Activated naive CD4-positive, alpha-beta T cell treated with anti-CD3 and anti-CD28 coated beads, Interleukin-2, amount 50 U/mL, for 24 hours (primary cell): Measurements from ENCODE around the gene EIF5B.
"Not testable (repeated sequence)": the region's sequence is repeated elsewhere in the genome, so short reads cannot be mapped to it uniquely, and the experiment has no call there.

Experiments
- H3K27ac Mint-ChIP-seq: one replicate; pipeline ENCODE4 v1.8.0; 2021; ENCODE audit warnings: mild to moderate bottlenecking, mixed read lengths
- H3K27me3 Mint-ChIP-seq: one replicate; pipeline ENCODE4 v1.8.0; 2021; ENCODE audit warnings: mixed read lengths
- H3K36me3 Mint-ChIP-seq: one replicate; pipeline ENCODE4 v1.8.0; 2021; ENCODE audit warnings: mixed read lengths
- H3K4me1 Mint-ChIP-seq: one replicate; pipeline ENCODE4 v1.8.0; 2021; ENCODE audit warnings: mixed read lengths
- H3K4me3 Mint-ChIP-seq: one replicate; pipeline ENCODE4 v1.8.0; 2021; ENCODE audit warnings: mild to moderate bottlenecking, mixed read lengths
- H3K9me3 Mint-ChIP-seq: one replicate; pipeline ENCODE4 v1.8.0; 2021; ENCODE audit warnings: mixed read lengths

The EIF5B gene, protein sequence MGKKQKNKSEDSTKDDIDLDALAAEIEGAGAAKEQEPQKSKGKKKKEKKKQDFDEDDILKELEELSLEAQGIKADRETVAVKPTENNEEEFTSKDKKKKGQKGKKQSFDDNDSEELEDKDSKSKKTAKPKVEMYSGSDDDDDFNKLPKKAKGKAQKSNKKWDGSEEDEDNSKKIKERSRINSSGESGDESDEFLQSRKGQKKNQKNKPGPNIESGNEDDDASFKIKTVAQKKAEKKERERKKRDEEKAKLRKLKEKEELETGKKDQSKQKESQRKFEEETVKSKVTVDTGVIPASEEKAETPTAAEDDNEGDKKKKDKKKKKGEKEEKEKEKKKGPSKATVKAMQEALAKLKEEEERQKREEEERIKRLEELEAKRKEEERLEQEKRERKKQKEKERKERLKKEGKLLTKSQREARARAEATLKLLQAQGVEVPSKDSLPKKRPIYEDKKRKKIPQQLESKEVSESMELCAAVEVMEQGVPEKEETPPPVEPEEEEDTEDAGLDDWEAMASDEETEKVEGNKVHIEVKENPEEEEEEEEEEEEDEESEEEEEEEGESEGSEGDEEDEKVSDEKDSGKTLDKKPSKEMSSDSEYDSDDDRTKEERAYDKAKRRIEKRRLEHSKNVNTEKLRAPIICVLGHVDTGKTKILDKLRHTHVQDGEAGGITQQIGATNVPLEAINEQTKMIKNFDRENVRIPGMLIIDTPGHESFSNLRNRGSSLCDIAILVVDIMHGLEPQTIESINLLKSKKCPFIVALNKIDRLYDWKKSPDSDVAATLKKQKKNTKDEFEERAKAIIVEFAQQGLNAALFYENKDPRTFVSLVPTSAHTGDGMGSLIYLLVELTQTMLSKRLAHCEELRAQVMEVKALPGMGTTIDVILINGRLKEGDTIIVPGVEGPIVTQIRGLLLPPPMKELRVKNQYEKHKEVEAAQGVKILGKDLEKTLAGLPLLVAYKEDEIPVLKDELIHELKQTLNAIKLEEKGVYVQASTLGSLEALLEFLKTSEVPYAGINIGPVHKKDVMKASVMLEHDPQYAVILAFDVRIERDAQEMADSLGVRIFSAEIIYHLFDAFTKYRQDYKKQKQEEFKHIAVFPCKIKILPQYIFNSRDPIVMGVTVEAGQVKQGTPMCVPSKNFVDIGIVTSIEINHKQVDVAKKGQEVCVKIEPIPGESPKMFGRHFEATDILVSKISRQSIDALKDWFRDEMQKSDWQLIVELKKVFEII

DNA sequence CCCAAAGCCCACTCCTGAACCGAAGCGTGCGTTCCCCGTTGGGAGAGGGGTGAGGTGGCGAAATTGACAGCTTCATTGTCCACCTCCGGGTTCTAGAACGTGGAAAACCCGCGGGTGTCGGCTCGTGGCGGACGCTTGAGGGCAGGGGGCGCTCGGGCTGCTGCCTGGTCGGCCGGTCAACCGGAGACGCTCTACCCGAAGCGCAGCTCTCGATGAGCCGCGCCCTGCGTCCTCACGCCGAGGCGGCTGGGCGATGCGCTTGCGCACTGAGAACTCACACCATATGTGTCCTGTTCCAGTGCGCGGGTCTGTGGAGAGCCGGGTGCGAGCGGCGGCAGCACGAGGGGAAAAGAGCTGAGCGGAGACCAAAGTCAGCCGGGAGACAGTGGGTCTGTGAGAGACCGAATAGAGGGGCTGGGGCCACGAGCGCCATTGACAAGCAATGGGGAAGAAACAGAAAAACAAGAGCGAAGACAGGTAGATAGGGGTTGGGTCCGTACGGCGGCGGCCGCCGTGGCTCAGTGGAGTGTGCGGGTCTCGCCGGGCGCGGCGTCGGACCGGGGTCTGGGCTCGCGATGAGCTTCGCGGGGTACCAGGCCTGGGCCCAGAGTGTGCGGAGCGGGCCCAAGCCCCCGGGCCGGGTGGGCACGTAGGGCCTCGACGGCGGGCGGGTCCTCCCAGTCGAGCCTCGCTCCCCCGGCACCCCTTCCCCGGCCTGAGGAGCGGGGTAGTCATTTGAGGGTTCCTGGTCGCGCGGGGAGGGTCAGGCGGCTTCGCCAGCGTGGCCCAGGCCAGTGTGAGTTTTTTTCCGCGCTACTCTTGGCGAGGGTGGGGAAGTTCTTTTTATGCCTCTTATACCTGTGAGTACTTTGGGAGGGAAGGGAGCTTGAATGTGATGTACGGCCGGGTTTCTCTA is at the start of gene EIF5B:
Gene EIF5B (plus strand): TSS at position 277 of the 916 bp plus-strand sequence. CDS start 166 bp downstream, at position 443.
- Mint-ChIP-seq H3K27ac (no peak within 1 kb of the TSS), H3K36me3 (peaks cover 3% of the 10 kb centered on the region), H3K27me3 (no peaks in the 10 kb centered on the region), H3K4me1 (peaks cover 50% of the 10 kb centered on the region), H3K4me3 (no peak within 1 kb of the TSS), H3K9me3 (no peaks in the 10 kb centered on the region)

DNA sequence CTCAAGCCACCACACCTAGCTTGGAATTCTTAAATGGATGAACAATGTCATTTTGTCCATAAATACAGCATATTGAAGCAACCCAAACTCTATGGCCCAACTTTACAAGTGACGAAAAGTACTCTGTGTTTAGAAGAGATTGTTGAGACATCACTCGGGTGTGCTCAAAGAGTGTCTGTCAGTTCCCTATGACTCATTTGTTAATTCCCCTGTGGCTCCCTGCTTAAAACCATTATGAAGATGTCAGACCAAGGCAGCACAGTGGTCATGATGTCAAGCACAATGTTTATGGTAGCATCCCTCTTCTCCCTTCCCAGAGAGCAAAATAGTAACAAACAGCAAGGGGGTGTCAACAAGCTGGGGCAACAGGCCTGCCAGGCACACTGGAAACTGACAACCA is 39.2 kb upstream of the EIF5B start:
- Mint-ChIP-seq H3K9me3 (no peaks in the 10 kb centered on the region), H3K27ac (no peak overlapping the region), H3K36me3 (peaks cover 15% of the 10 kb centered on the region), H3K27me3 (no peaks in the 10 kb centered on the region), H3K4me1 (no peaks in the 10 kb centered on the region), H3K4me3 (no peak overlapping the region)

DNA sequence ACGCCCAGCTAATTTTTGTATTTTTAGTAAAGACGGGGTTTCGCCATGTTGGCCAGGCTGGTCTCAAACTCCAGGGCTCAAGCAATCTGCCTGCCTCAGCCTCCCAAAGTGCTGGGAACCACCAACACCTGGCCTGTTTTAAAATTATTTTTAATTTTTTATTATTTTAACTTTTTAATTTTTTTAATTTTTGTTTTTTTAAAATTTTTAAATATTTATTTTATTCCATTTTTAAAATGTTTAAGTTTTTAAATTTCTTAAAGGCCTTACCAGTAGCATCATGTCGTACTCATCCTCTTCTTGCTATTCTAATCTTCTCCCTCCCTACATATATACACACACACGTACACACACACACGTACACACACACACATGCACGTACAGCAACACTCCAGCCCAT is 37.6 kb upstream of the EIF5B start:
- Mint-ChIP-seq H3K9me3 (no peaks in the 10 kb centered on the region), H3K27ac (no peak overlapping the region), H3K4me1 (no peaks in the 10 kb centered on the region), H3K36me3 (peaks cover 15% of the 10 kb centered on the region), H3K27me3 (no peaks in the 10 kb centered on the region), H3K4me3 (no peak overlapping the region)

DNA sequence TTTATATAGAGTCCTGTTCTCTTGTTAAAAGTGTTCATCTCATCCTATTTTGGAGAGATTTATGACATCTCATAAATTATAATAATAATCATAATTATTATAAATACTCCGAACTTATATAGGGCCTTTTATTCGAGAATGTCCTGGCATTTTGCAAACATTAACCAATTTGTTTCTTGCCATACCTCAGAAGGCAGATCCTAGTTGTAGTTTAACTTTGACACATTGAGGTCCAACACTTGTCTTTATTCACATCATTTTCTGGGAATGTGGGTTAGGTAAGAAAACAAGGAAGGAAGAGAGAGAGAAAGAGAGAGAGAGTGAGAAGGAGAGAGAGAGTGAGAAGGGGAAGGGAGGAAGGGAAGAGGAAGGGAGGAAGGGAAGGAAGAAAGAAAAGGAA is 36.1 kb upstream of the EIF5B start, which contains the start of gene LYG1:
Gene LYG1 (minus strand): TSS at position 101 of the 400 bp plus-strand sequence. CDS start 5,527 bp downstream, outside the sequence.
- H3K27me3 Mint-ChIP-seq, H3K4me1 Mint-ChIP-seq: not testable (repeated sequence)

DNA sequence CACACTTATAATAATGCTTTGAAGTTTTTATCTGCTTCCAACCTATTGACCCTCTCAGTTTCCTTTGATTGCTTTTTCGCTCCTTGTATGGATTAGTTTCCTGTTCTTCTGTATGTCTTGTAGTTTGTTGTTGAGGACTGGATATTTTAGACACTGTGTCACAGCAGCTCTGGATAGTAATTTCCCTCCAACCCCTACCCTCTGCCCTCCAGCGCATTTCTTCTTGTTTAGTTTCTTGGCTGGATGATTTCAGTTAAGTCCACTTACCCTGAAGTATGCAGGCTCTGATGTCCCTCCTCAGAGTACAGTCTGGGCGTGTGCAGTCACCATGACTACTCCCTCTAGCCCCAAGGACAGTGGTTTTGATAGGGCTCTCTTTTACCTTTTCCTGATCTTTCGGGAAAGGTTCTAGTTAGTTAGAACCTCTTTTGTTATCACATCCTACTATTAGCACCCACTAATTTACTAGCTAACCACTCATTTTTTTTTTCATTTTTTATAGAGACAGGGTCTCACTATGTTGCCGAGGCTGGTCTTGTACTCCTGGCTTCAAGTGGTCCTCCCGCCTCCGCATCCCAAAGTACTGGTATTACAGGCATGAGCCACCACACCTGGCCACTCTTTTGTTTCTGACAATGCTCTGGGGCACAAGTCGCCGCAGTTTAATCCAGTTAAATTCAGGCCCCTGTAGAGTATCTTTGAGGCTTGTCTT is 19.9 kb upstream of the EIF5B start:
- H3K27ac Mint-ChIP-seq = no peak overlapping the region
- H3K4me1 Mint-ChIP-seq = no peaks in the 10 kb centered on the region
- peaks cover 26% of the 10 kb centered on the region for H3K36me3 Mint-ChIP-seq
- no peaks in the 10 kb centered on the region for H3K9me3 Mint-ChIP-seq
- no peak overlapping the region for H3K4me3 Mint-ChIP-seq
- H3K27me3 Mint-ChIP-seq = no peaks in the 10 kb centered on the region

More for the DNA sequence above, 36.1 kb upstream of the EIF5B start, which contains the start of gene LYG1:
- not testable (repeated sequence) for H3K4me3 Mint-ChIP-seq, H3K9me3 Mint-ChIP-seq, H3K27ac Mint-ChIP-seq
- peaks cover 10% of the 10 kb centered on the region for H3K36me3 Mint-ChIP-seq

DNA sequence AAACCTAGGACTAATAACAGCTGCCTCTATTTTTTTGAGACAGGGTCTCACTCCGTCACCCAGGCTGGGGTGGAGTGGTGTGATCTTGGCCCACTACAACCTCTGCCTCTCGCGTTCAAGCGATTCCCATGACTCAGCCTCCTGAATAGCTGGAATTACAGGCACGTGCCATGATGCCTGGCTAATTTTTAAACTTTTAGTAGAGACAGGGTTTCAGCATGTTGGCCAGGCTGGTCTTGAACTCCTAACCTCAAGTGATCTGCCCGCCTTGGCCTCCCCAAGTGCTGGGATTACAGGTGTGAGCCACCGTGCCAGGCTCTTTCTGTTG is 19.4 kb upstream of the EIF5B start:
- not testable (repeated sequence) for H3K4me3 Mint-ChIP-seq, H3K4me1 Mint-ChIP-seq, H3K27me3 Mint-ChIP-seq

DNA sequence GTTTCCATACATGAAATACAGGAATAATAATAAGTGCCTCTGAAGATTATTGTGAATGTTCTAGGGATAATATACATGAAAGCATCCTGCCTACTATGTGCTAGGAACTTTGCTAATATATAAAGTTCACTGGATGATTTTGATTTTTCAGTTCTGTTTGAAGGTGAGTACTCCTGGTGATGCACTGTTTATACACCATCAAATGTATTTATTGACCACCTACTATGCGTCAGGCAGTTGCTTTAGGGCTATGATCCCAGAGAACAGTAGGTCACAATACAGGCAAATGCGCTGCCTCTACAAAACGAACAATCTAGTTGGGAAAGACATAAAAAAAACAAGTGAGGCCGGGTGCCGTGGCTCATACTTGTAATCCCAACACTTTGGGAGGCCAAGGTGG is 11.8 kb upstream of the EIF5B start:
- peaks cover 7% of the 10 kb centered on the region for H3K4me1 Mint-ChIP-seq
- no peaks in the 10 kb centered on the region for H3K9me3 Mint-ChIP-seq
- H3K27me3 Mint-ChIP-seq = no peaks in the 10 kb centered on the region
- H3K36me3 Mint-ChIP-seq = peaks cover 15% of the 10 kb centered on the region
- H3K4me3 Mint-ChIP-seq = no peak overlapping the region
- no peak overlapping the region for H3K27ac Mint-ChIP-seq

More for the DNA sequence above, 19.4 kb upstream of the EIF5B start:
- not testable (repeated sequence) for H3K9me3 Mint-ChIP-seq, H3K27ac Mint-ChIP-seq
- H3K36me3 Mint-ChIP-seq = peaks cover 26% of the 10 kb centered on the region

DNA sequence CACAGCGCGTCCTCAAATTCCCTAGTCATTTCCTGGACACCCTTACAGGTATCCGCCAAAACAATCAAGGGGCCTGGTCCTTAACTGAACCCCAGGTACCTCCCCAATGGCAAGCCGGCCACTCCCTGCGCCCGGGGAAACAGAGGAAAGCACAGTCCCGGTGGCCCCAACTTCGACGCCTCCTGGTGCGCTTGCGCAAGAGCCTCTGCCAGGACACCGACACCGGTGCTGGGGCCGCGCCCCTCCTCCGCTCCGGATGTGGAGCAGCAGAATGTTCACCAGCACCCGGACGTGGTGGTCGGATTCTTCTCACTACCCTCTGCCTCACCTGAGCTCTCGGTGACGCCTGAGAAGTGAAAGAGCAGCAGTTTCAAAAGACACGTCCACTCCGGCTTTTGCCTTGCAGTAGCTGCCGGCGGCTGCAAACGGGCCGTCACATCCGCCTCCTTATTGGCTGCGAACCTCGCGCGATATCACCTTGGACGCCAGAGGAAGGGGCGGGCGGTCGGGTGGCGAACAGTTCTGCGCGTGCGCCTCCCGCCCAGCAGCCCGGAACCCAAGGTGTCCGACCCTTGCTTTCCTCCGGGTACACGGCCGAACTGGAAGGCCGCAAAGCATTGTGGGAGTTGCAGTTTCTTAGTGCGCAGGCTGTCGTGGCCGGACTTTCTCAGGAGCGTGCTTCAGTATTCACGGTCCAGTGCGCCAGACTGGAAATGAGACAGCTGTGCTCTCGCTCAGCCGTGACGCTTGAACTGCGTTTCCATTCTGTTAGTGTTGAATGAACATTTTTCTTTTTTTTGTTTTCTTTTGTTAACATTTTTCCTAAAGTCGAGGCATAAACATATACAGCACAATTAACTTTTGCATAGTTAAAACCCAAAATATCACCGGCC is 1.0 kb upstream of the EIF5B start, which contains the start of gene TXNDC9:
Gene TXNDC9 (minus strand): TSS at position 423 of the 893 bp plus-strand sequence. CDS start 3,123 bp downstream, outside the sequence.
- H3K27ac Mint-ChIP-seq = no peak within 1 kb of the TSS
- H3K27me3 Mint-ChIP-seq = no peaks in the 10 kb centered on the region
- peaks cover 38% of the 10 kb centered on the region for H3K4me1 Mint-ChIP-seq
- H3K9me3 Mint-ChIP-seq = no peaks in the 10 kb centered on the region
- H3K36me3 Mint-ChIP-seq = peaks cover 3% of the 10 kb centered on the region
- H3K4me3 Mint-ChIP-seq = no peak within 1 kb of the TSS

DNA sequence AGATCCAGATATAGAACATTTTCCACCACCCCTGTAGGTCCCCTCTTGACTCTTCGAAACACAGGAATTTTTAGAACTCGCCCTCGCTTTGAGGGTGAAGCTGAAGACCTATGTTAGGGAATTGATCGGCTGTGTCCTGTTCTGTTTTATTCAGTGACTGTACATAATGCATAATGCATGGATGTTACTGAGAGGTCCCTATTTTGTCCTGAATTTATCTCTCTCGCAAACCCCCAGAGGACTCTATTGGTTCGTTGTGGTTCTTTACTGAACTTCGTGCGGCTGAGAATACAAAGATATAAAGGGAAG is 431 bp upstream of the EIF5B start:
- Mint-ChIP-seq H3K27ac (no peak overlapping the region), H3K9me3 (no peaks in the 10 kb centered on the region), H3K36me3 (peaks cover 3% of the 10 kb centered on the region), H3K4me3 (no peak overlapping the region), H3K27me3 (no peaks in the 10 kb centered on the region), H3K4me1 (peaks cover 44% of the 10 kb centered on the region)

DNA sequence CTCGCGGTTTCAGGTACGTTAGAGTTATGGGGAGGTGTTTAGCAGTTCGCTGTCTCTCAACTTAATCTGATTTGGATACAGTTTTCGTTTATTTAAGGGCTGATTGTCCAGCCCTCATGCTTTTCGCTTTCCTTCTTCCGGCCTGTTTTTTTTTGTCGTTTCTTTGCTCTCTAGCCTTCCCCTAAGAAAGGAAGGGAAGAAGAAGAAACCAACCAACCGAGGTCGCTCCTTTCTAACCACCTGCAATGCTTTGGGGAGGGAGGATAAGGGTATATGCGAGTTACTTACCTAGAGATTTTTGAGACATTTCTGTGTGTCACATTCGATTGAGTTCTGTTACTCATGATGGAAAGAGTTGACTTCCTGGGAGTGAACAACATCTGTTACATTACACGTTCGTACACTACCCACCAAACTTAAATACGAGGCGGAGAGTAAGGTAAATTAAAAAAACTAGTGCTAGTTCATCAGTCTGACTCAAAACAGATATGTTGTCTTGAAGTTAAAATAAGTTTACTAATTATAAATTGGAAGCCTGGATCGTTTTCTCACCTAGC is 918 bp downstream of the EIF5B start:
- H3K27me3 Mint-ChIP-seq = no peaks in the 10 kb centered on the region
- H3K4me1 Mint-ChIP-seq = peaks cover 50% of the 10 kb centered on the region
- H3K9me3 Mint-ChIP-seq = no peaks in the 10 kb centered on the region
- H3K4me3 Mint-ChIP-seq = no peak overlapping the region
- H3K36me3 Mint-ChIP-seq = no peaks in the 10 kb centered on the region
- no peak overlapping the region for H3K27ac Mint-ChIP-seq

DNA sequence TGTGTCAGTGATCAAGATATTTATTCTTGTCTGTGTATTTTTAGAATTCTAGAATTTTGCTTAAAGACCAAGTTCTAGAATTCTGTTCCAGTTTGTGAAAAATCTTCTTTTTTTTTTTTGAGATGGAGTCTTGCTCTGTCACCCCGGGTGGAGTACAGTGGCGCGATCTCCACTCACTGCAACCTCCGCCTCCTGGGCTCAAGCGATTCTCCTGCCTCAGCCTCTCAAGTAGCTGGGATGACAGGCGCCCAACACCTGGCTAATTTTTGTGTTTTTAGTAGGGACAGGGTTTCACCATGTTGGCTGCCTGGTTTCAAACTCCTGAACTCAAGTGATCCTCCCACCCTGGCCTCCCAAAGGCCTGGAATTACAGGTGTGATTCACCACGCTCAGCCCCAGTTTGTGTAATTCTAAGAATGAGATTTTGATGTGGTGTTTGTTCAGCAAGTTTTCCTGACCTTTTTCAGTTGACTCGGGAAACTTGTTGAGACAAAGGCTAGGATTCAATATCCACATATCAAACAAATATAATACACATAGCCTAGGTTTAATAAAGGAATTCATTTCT is 3.6 kb downstream of the EIF5B start:
- H3K27ac Mint-ChIP-seq = no peak overlapping the region
- H3K9me3 Mint-ChIP-seq = no peaks in the 10 kb centered on the region
- no peaks in the 10 kb centered on the region for H3K36me3 Mint-ChIP-seq
- no peak overlapping the region for H3K4me3 Mint-ChIP-seq
- H3K27me3 Mint-ChIP-seq = no peaks in the 10 kb centered on the region
- H3K4me1 Mint-ChIP-seq = peaks cover 60% of the 10 kb centered on the region

DNA sequence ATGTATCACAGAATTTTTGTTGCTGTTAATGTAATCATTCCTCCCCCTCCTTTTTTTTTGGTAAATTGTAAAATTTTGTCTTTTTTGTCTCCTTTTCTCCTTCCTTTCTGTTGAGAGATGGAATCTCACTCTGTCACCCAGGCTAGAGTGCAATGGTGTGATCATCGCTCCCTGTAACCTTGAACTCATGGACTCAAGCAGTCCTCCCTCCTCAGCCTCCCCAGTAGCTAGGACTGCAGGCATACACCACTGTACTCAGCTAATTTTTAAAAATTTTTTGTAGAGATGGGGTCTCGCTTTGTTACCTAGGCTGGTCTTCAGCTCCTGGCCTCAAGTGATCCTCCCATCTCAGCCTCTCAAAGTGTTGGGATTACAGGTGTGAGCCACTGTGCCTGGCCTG is 5.3 kb downstream of the EIF5B start:
- peak overlapping the region; percentile 51 for H3K27ac Mint-ChIP-seq
- H3K9me3 Mint-ChIP-seq = no peaks in the 10 kb centered on the region
- H3K4me1 Mint-ChIP-seq = peaks cover 71% of the 10 kb centered on the region
- H3K27me3 Mint-ChIP-seq = no peaks in the 10 kb centered on the region
- peak overlapping the region; percentile 33 for H3K4me3 Mint-ChIP-seq
- H3K36me3 Mint-ChIP-seq = no peaks in the 10 kb centered on the region

DNA sequence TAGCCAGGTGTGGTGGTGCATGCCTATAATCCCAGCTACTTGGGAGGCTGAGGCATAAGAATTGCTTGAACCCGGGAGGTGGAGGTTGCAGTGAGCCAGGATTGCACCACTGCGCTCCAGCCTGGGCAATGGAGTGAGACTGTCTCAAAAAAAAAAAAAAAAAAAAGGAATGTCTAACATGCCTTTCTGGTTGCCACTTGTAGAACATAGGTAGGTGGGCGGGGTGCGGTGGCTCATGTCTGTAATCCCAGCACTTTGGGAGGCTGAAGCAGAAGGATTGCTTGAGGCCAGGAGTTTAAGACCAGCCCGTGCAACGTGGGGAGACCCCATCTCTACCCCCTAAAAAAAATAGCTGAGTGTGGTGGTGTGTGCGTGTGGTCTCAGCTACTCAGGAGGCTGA is 8.3 kb downstream of the EIF5B start:
- H3K27ac Mint-ChIP-seq = not testable (repeated sequence)
- H3K4me1 Mint-ChIP-seq = peaks cover 85% of the 10 kb centered on the region

More for the DNA sequence above, 8.3 kb downstream of the EIF5B start:
- not testable (repeated sequence) for H3K9me3 Mint-ChIP-seq, H3K27me3 Mint-ChIP-seq, H3K4me3 Mint-ChIP-seq, H3K36me3 Mint-ChIP-seq
